GM18526 (cell line): ENCODE measurements around the gene PCSK2.

Experiments used
- POLR2A ChIP-seq: IDR thresholded peaks from 3 replicates; pipeline ENCODE4 v1.6.1; 2011; ENCODE audit not compliant: insufficient read length; ENCODE audit errors: extremely low read depth

The PCSK2 gene

GRCh38 chr20:17523326-17523725, 296.5 kb downstream of the PCSK2 start:
- TF ChIP-seq POLR2A, result no peak

DNA sequence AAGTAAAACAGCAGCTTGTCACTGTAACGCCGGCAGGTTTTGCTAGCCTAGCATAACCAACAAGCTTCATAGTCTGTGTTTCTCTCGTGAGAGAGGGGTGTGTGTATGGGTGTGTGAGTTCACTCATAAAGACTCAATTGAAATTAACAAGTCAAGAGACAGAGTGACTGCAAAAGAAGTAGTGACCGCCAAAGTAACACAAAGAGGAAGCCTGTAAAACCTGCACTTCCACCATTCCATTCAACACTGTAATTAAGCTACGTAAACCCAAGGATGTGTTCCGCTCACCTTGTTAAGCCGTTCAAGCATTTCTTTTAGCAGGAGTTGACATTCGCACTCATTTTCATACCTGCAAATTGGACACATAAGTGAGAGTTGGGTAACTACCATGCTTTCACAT, 297.7 kb downstream of the PCSK2 start:
- TF ChIP-seq POLR2A, result no peak

- TF ChIP-seq POLR2A, result no peak
Measured at GRCh38 chr20:17525132-17525531, 298.3 kb downstream of the PCSK2 start.

DNA sequence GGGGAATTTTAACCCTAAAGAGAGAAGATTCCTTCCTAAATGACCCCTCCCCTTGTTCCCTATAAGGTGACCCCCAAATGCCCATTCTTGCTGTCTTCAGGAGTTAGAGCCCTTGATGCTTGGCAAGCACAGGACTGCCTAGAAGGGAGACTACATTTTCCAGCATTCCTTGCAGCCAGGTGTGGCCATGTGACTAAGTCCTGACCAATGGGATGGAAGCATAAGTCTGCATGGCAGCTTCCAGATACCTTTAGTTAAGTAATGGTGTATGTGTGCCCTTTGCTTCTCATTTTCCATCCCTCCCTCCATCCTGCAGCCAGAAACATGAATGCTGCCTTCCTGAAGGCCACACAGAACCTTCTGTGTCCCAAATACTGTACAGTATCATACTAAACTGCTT, 298.8 kb downstream of the PCSK2 start:
- no peak for TF ChIP-seq POLR2A

DNA sequence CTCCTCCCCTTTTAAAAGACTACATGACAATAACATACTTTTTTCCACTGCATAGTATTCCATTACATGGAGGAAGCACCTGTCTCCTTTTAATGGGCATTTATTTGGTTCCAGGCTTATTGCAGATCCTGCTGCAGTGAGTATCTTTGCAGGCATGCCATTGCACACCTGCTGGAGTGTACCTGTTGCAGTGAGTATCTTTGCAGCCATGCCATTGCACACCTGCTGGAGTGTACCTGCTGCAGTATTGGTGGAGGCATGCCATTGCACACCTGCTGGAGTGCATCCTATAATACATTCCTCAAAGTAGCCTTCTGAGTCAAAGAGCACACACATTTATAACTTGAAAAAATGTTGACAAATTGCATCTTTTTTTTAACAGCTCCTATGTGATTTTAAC, 302.7 kb downstream of the PCSK2 start:
- no peak for TF ChIP-seq POLR2A

DNA sequence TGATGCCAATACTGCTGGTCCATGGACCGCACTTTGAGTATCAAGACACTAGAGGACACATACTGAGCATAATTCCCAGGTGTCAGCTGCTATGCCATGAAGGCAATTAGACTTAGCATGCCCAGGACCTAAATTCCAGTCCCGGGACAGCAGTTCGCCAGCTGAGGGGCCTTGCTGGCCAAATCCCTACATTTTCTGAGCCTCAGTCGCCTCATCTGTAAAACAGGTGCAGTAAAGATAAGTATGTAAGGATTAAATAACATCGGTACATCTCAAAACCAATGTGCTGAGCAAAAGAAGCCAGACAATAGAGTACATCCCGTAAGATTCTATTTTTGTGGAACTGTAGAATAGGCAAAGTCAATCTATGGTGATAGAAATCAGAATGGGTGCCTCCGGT, 303.3 kb downstream of the PCSK2 start:
- TF ChIP-seq POLR2A, result no peak

GRCh38 chr20:17530716-17531664, 304.1 kb downstream of the PCSK2 start, which contains the start of gene BFSP1:
BFSP1 (minus strand) TSS chr20:17531379; CDS start chr20:17531329, 50 bp downstream.
- no peak for TF ChIP-seq POLR2A

GRCh38 chr20:17531665-17532025, 304.8 kb downstream of the PCSK2 start:
- TF ChIP-seq POLR2A, result no peak

GRCh38 chr20:17533396-17533795, 306.6 kb downstream of the PCSK2 start:
- TF ChIP-seq POLR2A, result no peak

- TF ChIP-seq POLR2A, result no peak
Measured at GRCh38 chr20:17534077-17534476, 307.2 kb downstream of the PCSK2 start.
